HG03045 (cell line): ENCODE data around the gene ABHD17B.
"Not testable (repeated sequence)": the region's sequence is repeated elsewhere in the genome, so short reads cannot be mapped to it uniquely, and the experiment has no call there.

Experiments used
- ATAC-seq: cut with Tn5 transposase; IDR thresholded peaks from one replicate; pipeline ENCODE4 v1.9.1; 2021; ENCODE audit warnings: mild to moderate bottlenecking, moderate library complexity; ENCODE audit not compliant: unreplicated experiment

ABHD17B gene

DNA sequence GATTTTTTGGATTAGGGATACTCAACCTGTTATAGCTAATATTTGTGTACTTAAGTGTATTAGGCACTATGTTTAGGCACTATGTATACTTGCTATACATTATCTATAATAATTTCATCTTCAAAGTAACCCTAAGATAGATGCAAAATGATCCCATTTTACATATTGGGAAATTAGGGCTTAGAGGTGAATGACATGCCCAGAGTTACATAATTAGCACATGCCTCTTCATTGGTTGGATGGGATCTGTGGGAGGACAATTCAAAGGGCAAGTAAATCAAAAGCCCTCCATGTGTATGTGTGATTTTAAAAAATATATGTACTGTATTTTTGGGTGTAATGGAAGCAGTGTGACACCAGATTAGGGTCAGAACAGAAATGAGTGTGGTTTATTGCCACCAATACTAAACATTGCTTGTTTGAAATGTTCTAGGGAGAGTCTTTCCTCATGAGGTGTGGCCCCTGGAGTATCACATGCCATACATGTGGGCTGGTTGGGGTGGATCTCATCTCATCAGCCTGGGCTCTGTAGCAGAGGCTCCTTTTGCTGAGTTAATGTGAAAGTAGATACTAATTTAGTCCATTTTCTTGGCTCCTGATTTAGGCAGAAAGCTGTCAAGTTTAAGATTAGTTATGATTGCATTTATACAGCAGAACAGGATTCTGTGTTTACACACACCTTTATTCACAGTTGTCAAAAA lies 6.0 kb upstream of the ABHD17B start:
- peak; percentile 79 for ATAC-seq

DNA sequence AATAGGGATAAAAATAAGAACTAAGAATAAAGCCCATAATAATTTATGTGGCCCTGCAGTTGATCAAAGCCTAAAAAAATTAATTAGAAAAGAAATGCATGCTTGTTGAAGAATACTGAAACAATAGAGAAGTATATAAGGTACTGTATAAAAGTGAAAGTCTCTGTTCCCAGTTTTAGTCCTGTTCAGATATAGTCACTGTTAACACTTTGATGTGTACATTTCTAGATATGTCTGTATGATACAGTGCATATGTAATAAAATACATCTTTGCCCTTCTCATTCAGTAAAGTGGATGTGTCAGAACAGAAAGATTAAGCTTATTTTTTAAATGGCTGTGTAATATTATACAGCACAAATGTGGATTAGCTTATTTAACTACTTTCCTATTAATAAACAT lies 4.5 kb upstream of the ABHD17B start:
- no peak for ATAC-seq

DNA sequence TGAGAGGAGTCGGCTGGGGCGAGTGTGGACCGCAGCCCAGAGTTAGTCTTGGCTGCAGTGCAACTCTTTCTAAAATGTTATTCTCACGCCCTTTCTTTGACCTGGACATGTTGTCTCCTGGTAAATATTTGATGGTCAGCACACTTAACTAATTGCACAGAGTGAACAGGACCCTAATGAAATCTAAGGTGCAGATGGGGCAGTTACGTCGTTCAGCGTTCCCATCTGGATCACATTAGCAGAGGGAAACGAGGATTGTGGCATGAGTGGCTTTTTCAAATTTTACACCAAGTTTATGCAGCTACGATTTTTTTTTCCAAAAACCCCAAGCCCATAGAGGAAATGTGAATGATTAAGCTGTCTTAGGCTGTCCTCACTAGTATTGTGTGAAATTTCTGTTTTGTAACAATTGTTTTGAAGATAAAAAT lies 929 bp upstream of the ABHD17B start:
- ATAC-seq: no peak

DNA sequence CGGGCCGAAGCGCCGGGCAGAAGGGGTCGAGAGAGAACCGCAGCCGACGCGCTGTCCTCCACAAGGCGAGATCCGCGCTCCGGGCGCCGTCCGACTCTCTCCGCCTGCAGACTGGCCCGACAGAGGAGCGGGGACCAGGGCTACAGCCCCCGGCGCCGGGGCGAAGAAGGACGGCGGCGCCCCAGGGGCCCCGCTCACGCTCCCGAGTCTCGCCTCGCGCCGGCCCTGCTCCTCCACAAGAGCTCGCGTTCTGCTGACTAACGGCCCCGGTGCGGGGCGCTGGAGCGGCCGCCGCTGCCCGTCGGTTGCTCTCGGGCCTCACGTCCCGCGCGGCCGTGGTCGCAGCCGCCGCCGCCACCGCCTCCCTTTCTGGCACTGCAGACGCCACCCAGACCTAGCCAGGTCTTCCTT lies 338 bp downstream of the ABHD17B start:
- peak; percentile 21 for ATAC-seq

DNA sequence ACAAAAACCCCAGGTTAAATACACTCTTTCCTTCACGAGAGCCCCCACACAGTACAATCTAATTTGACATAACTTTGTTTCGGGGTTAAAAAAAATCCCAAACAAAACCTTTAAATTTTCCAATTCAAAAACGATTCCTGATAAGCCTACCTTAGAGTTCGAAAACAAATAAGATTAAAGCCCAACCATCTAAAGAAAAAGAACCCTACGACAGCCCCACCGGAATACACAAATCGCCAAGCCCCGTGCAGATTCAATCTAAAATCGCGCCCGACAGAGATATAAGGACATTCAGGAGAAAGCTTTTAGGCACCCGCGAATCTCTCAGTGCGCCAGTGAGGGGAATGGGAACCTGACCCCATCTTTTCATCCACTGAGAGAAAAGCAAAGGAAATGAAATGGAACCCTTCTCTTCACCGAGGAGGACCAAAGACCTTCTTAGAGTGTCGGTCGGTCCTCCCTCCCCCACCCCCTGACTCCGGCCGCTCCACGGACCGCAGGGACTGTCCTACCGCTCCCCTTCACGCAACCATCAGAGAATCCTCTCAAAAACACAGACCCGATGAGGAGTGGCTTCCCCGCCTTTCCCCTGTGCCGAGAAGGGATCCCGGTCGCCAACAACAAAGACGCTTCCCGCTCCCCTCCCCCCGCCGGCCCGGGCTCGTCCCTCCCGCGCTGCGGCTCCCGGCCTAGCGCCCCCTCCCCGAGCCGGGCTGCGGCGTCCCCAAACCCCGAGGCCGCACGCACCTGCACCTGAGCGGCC lies 925 bp downstream of the ABHD17B start:
- ATAC-seq: peak; percentile 15

DNA sequence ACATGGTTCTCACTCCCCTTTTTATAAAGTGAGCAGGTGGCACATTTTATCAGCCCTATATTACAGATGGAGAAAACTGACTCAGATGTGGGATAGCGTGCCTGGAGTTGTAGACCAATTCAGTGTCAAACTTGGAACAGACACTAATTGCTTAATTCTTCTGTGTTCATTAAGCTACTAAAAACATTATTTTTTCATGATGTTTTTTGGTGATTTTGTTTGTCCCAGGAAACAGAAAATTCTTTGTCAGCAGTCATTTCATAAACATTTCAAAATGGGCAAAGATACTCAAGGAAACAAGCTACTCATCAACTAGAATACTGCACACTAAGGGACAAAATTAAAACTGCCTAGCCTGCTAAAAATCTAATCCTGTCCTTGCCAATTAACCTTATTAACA lies 2.2 kb downstream of the ABHD17B start:
- ATAC-seq: no peak

DNA sequence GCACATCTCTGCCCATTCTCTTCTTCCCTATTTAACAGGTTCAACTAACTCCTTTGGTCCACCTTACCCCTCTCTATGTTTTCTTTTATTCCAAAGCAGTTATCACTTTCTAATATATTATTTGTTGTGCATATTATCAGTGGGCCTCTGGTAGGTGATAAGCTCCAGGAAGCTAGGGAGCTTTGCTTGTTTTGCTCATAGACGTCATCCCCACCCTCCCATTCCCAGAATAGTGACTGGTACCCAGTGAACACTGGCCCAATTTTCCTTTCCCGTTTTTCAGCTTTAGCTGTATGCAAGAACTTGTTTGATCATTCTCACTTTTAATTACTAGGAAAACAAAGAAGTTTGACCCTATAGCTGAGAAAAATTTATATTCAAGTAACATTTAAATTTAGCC lies 6.9 kb downstream of the ABHD17B start:
- ATAC-seq: no peak

DNA sequence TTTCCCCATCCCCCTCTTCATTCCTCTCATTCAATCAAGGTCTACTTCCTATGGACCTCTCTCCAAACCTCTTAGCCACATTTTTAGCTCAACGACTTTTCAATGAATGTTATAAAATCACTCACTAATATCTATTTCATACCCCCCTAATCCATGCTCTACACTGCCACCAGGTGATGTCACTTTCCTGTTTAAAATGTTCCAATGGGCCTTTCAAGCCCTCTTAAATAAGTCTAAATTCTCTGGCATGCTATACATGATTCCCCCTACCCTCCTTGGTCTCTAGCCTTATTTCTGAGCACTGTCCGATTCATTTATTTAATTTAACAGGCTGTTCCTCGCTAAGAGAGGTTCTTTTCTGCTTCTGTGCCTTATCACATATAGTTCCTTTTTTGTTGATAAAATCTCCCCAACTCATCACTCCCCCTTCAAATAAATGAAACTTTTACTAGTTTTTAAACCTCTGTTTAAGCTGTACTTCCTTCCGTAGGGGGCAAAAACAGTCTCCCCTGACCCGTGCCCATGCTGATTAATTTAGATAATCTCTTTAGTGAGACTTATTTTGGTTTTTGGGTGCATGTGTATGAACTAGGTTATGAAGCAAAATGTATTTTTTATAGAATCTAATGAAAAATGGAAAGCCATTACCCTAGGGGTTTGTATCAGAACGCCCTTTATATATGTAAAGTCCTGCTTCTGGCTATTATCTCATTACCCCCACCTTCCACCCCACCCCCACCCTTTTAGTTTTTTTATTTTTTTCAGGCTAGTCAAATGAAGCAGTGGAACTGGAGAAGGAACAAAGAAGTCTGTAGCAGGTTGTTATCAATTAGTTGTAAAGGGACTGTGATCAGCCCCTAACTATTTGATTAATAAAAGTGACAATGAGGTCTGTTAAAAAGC lies 9.0 kb downstream of the ABHD17B start:
- no peak for ATAC-seq

DNA sequence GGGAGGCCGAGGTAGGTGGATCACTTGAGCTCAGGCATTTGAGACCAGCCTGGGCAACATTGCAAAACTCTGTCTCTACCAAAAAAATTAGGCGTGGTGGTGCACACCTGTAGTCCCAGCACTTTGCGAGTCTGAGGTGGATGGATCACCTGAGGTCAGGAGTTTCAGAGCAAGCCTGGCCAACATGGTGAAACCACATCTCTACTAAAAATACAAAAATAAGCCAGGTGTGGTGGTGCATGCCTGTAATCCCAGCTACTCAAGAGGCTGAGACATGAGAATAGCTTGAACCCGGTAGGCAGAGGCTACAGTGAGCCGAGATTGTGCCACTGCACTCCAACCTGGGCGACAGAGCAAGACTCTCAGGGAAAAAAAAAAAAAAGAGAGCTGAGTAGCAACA lies 12.2 kb downstream of the ABHD17B start:
- not testable (repeated sequence) for ATAC-seq

DNA sequence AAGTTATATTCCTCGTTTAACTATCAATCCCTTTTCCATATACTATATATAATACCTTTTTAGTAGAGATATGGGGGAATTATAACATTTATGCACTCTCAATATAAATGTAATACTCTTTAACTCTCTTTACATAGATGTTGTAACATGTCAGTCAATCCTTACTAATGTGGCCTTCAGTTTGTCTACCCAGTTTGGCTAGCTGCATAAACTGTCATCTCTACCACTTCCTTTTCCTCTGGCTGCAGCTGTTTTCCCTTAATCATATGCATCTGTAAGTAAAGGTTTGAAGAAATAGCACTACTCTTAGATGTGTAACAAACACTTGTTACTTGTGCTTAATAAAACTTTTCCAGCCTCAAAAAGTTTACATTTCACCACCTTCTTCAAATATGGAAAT lies 13.4 kb downstream of the ABHD17B start:
- peak; percentile 42 for ATAC-seq

DNA sequence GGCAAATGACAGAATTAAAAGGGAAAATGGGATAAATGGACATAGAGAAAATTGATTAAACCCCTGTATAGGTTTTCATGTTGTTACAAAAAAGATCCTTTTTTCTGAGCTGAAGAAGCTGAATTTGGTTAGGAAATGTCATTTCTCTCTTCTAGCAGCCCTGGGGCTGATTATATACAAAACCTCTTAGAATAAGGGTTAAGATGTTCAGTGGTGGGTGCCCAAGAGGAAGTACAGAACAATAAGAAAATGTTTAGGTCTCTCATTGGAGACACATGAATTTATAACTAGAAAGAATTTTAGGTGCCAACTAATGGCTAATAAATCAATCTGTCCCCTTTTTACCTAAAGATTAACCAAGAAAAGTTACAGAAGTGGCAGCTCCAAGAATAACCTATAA lies 14.2 kb downstream of the ABHD17B start:
- no peak for ATAC-seq

DNA sequence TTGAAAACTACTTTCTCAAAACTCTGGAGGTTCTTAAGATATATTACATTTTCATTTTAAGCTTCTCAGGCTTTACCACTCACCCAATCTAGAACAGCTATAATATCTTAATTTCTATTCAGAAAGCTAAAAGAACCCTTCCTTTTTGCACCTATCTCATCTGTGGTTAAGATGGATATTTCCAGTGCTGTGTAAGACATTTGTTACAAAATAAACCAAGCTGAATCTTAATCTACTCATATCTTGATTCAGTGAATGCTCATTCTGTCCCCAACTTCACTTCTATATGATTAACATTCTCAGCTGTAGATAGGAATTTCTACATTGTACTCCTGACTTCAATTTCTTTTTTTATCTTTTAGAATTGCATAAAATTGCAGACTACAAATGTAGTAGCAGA lies 15.0 kb downstream of the ABHD17B start:
- no peak for ATAC-seq

DNA sequence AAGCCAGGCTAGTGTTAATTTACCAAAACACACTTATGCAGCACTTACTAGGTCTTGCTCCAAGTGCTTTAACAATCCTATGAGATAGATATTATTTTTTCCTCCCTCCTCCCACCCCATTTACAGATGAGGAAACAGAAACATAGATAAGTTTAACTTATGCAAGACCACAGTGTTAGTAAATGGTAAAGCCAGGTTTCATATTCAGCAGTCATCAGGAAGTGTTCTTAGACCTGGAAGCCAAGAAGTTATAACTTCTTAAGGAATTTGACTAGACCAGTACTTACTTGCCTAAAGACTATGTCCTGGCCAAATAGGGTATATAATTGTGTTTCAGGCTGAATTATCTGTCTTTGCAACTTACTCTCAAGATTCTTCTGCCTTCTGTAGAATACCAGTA lies 15.9 kb downstream of the ABHD17B start:
- ATAC-seq: no peak

DNA sequence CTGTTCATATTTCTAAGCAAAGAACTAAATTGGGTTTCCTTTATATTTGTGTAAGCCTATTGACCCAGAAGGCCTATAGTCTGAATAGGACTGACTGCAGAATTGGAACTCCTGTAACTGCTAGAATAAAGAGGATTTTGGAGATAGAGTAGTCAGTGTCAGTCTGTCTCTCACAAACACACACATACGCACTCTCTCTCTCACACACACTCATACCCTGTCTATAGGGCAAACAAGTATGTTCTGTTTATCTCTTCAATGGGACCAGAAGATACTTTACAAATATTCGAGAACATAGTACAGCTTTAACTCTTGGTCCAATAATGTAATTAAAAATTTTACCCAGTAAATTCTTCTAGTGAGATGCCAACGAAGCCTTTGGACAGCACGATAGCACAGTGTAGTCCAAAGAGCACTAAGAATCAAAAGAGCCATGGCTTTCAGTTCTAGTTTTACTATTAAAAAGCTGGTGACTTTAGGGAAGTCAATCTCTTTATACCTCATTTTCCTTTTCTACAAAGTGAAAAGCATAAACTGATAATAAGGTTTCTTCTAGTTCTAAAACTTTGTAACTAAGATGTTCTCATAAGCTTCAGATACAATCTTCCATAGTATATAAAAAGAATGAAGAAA lies 19.3 kb downstream of the ABHD17B start:
- no peak for ATAC-seq

DNA sequence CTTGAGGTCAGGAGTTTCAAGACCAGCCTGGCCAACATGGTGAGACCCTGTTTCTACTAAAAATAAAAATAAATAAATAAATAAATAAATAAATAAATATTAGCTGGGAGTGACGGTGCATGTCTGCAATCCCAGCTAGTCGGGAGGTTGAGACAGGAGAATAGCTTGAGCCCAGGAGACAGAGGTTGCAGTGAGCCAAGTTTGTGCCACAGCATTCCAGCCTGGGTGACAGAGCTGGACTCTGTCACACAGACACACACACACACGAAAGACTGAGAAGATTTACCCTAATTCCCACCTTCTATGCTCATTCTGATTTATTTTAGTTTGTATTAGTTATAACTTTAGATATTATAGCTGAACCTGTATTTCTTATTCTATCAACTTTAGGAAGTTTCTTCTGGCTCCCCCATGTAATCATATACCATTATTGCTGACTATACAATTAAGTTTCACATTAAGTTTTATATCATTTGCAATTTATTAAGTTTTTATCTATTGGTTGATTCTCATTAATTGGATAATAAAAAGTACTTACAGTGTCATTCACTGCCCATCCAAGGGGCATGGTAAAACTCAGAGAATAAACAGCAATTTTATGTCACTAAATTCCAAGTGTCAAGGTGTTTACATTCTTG lies 20.8 kb downstream of the ABHD17B start:
- ATAC-seq: no peak

DNA sequence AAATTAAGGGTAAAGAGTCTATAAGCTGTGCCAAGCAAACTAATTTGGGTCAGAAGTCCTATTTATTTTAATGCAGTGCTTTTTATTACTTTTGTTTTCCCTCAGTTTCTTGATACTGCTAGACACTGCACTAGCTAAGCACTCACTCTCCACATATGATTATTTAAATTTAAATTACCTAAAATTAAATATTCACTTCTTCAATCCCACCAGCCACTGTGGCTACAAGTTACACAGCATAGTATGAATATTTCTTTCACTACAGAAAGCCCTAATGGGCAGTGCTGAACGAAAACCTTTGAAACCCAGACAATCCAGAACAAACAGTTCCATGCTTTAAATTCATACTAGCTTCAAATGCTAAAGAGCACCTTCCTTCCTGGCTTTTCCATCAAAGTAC lies 23.6 kb downstream of the ABHD17B start:
- ATAC-seq: no peak

DNA sequence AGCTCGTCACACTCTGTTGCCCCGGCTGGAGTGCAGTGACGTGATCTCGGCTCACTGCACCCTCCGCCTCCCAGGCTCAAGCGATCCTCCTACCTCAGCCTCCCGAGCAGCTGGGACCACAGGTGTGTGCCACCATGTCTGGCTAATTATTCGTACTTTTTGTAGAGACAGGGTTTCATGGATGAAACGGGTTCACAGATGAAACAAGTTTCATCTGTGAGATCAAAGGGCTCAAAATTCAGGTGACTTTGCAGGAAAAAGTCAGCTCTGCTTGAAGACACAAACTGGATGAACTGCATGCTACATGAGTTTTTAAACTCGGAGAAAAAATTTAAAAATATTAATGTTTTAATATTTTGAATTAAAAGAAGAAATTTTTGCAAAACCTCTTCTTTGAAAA lies 24.5 kb downstream of the ABHD17B start:
- ATAC-seq: no peak

DNA sequence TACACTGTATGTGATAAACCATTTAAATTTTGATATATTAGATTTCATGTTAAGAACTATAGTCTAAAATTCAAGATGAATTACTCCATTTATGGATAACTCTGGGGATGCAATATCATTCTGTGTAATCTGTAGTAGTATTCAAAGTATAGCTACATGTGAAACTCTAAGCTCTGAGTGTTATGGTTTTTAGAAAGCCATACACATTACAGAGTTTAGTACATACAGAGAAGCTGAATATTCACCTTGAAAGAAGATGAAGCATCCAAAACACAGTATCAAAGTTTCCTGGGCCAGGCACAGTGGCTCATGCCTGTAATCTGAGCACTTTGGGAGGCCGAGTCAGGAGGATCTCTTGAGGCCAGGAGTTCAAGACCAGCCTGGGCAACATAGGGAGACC lies 25.0 kb downstream of the ABHD17B start:
- ATAC-seq: no peak

DNA sequence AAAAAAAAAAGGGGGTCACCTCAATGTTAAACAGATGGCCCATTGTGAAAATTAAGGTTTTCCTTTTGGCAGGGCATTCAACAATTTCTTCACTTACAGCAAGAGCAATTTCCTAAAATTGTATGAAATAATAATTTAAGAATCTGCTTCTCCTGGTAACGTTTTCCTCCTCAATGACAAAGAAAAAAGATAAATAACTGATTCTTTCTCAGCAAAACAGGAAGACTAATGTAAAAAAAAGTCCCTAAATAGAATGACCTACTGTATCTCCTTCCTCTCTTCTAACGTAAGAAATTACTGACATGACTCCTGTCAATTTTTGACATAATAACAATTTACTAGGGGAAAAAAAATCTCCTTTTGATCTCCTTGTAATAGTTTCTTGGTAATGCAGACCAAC lies 25.5 kb downstream of the ABHD17B start:
- no peak for ATAC-seq

DNA sequence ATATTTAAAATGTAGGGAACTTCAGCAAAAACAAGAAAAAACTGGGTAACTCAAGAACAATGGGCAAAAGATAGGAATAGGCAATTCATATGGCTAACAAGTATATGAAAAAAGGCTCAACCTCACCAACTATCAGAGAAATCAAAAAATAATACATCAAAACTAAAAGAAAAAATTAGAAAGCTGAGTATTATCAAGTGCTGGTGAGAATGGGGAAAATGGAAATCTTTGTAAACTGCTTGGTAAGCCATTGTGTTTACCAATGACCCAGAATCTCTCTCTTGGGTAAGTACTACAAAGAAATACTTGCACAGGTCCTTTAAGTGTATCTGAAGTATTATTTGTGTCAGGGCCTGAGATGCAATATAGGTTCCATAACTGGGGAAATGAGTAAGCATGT lies 27.0 kb downstream of the ABHD17B start:
- no peak for ATAC-seq
